Upper lobe of right lung (tissue), 1 donor: ENCODE results near the gene BSN. TPM values are rescaled to one million over a fixed set of nuclear protein-coding genes. Genes with fewer than 3 reads are reported as not detected.
"Not testable (repeated sequence)": the region's sequence is repeated elsewhere in the genome, so short reads cannot be mapped to it uniquely, and the experiment has no call there.

Experiments
- ATAC-seq: fragments of 200-7000 bp; cut with Tn5 transposase; one replicate; pipeline ENCODE4 v1.9.1; 2020; ENCODE audit warnings: mild to moderate bottlenecking, moderate library complexity
- DNase-seq: peaks from one replicate; pipeline ENCODE4 v3.0.0-alpha.2; 2020
- H3K27ac ChIP-seq: fragments of 200-600 bp; one replicate; pipeline ENCODE4 v1.8.0; 2022
- H3K27me3 ChIP-seq: fragments of 200-600 bp; one replicate; pipeline ENCODE4 v1.8.0; 2022; ENCODE audit warnings: mild to moderate bottlenecking
- H3K36me3 ChIP-seq: fragments of 200-600 bp; one replicate; pipeline ENCODE4 v1.8.0; 2022
- H3K4me1 ChIP-seq: fragments of 200-600 bp; one replicate; pipeline ENCODE4 v1.8.0; 2022
- H3K4me3 ChIP-seq: fragments of 200-600 bp; one replicate; pipeline ENCODE4 v1.8.0; 2022; ENCODE audit warnings: mild to moderate bottlenecking
- H3K9me3 ChIP-seq: fragments of 200-600 bp; one replicate; pipeline ENCODE4 v1.8.0; 2022
- CTCF ChIP-seq: fragments of 200-600 bp; IDR thresholded peaks from one replicate; pipeline ENCODE4 v1.8.0; 2022; ENCODE audit warnings: antibody characterized with exemption
- intact Hi-C: fragments of 100-400 bp; cut with DNase I; formaldehyde crosslinking; loops from one replicate; pipeline ENCODE4 v1.11.0; 2022
- total RNA-seq: library from RNA; stranded (reverse); fragmentation: NEBNext Ultra II Directional; extraction: Animal tissue kit (Norgen Biotek cat#: 25700); gene quantifications from one replicate; pipeline ENCODE4 v1.2.1, GENCODE V29; 2021
- donor health status: DM: no; HTN: yes; CAD: no; lungs with severe emphysema.

The BSN gene
- total RNA-seq, 1 donor from 2014 or later: 0.43 TPM

GRCh38 chr3:49689046-49689907 lies 135.0 kb downstream of the BSN start, which contains the start of the genes MST1 and RNF123:
Gene MST1 (minus strand): TSS chr3:49689474. CDS start chr3:49688691, 783 bp downstream.
Gene RNF123 (plus strand): TSS chr3:49689557. CDS start chr3:49691166, 1,609 bp downstream.
- DNase-seq: peak; percentile 96
- intact Hi-C loops: no loop called here
- ATAC-seq: peak; percentile 86
- H3K27ac ChIP-seq: peak within 1 kb of the TSS; percentile 77
- H3K4me1 ChIP-seq: peaks cover 19% of the 10 kb centered on the region
- no peaks in the 10 kb centered on the region for H3K9me3 ChIP-seq
- H3K27me3 ChIP-seq: no peaks in the 10 kb centered on the region
- TF ChIP-seq CTCF: peak; percentile 41
- H3K36me3 ChIP-seq: no peaks in the 10 kb centered on the region
- H3K4me3 ChIP-seq: peak within 1 kb of the TSS; percentile 100

GRCh38 chr3:49689908-49690624 lies 135.8 kb downstream of the BSN start:
- Histone ChIP-seq H3K27ac (peak overlapping the region; percentile 77), H3K4me1 (peaks cover 19% of the 10 kb centered on the region), H3K4me3 (peak overlapping the region; percentile 100)
- H3K27me3 ChIP-seq, ATAC-seq, H3K9me3 ChIP-seq, DNase-seq, H3K36me3 ChIP-seq, intact Hi-C loops: not testable (repeated sequence)

GRCh38 chr3:49690856-49691255 lies 136.6 kb downstream of the BSN start:
- H3K36me3 ChIP-seq, intact Hi-C loops, H3K27ac ChIP-seq, DNase-seq, H3K9me3 ChIP-seq, ATAC-seq, H3K27me3 ChIP-seq: not testable (repeated sequence)
- Histone ChIP-seq H3K4me3 (peak overlapping the region; percentile 100), H3K4me1 (peaks cover 19% of the 10 kb centered on the region)

- H3K27me3 ChIP-seq, ATAC-seq, intact Hi-C loops, H3K4me3 ChIP-seq, H3K9me3 ChIP-seq, H3K36me3 ChIP-seq, DNase-seq, H3K27ac ChIP-seq: not testable (repeated sequence)
- H3K4me1 ChIP-seq: peaks cover 19% of the 10 kb centered on the region
Measured at GRCh38 chr3:49691481-49691880, 137.2 kb downstream of the BSN start.

- H3K9me3 ChIP-seq, H3K36me3 ChIP-seq, DNase-seq, ATAC-seq, H3K27me3 ChIP-seq, intact Hi-C loops, H3K4me3 ChIP-seq, H3K27ac ChIP-seq: not testable (repeated sequence)
- peaks cover 14% of the 10 kb centered on the region for H3K4me1 ChIP-seq
Measured at GRCh38 chr3:49694409-49695070, 140.3 kb downstream of the BSN start.

GRCh38 chr3:49695350-49696015 lies 141.2 kb downstream of the BSN start:
- H3K9me3 ChIP-seq, H3K4me3 ChIP-seq, H3K27me3 ChIP-seq, ATAC-seq, DNase-seq, intact Hi-C loops, H3K36me3 ChIP-seq, H3K27ac ChIP-seq: not testable (repeated sequence)
- peaks cover 10% of the 10 kb centered on the region for H3K4me1 ChIP-seq

GRCh38 chr3:49699281-49699979 lies 145.2 kb downstream of the BSN start:
- no peak for TF ChIP-seq CTCF
- intact Hi-C loops: no loop called here
- Histone ChIP-seq H3K9me3 (no peaks in the 10 kb centered on the region), H3K27ac (no peak overlapping the region), H3K4me1 (no peaks in the 10 kb centered on the region), H3K36me3 (peaks cover 25% of the 10 kb centered on the region), H3K4me3 (no peak overlapping the region), H3K27me3 (no peaks in the 10 kb centered on the region)
- peak; percentile 42 for ATAC-seq
- DNase-seq: no peak
